HK-2 (cell line): ENCODE data around the gene PDZD4.

ENCODE experiments used
- DNase-seq: peaks from one replicate; pipeline ENCODE4 v3.0.0-alpha.2; 2018; ENCODE audit not compliant: unreplicated experiment

PDZD4 gene

GRCh38 chrX:153829799-153830639, at the start of gene PDZD4:
PDZD4 (minus strand) TSS chrX:153830544; CDS start chrX:153830298, 246 bp downstream.
- DNase-seq = no peak

- no peak for DNase-seq
Measured at GRCh38 chrX:153879741-153880439, 49.5 kb upstream of the PDZD4 start.

GRCh38 chrX:153878969-153879653, 48.8 kb upstream of the PDZD4 start:
- DNase-seq = no peak

- DNase-seq = no peak
Measured at GRCh38 chrX:153878345-153878744, 48.0 kb upstream of the PDZD4 start.

- DNase-seq = no peak
Measured at GRCh38 chrX:153877571-153878261, 47.4 kb upstream of the PDZD4 start.

- no peak for DNase-seq
Measured at GRCh38 chrX:153876112-153876491, 45.8 kb upstream of the PDZD4 start.

GRCh38 chrX:153875391-153876111, 45.2 kb upstream of the PDZD4 start:
- peak; percentile 62 for DNase-seq

- no peak for DNase-seq
Measured at GRCh38 chrX:153874366-153875125, 44.2 kb upstream of the PDZD4 start.

- no peak for DNase-seq
Measured at GRCh38 chrX:153874085-153874365, 43.7 kb upstream of the PDZD4 start.

GRCh38 chrX:153873282-153874084, 43.1 kb upstream of the PDZD4 start:
- DNase-seq = no peak

- DNase-seq = no peak
Measured at GRCh38 chrX:153871946-153872878, 41.9 kb upstream of the PDZD4 start.

- no peak for DNase-seq
Measured at GRCh38 chrX:153871451-153871850, 41.1 kb upstream of the PDZD4 start.

- DNase-seq = no peak
Measured at GRCh38 chrX:153870791-153871360, 40.5 kb upstream of the PDZD4 start.

GRCh38 chrX:153870288-153870690, 39.9 kb upstream of the PDZD4 start:
- no peak for DNase-seq

- no peak for DNase-seq
Measured at GRCh38 chrX:153869473-153870287, 39.3 kb upstream of the PDZD4 start.

GRCh38 chrX:153868576-153869472, 38.5 kb upstream of the PDZD4 start:
- no peak for DNase-seq

GRCh38 chrX:153867671-153868070, 37.3 kb upstream of the PDZD4 start:
- DNase-seq = no peak
